Smooth muscle cell (in vitro differentiated cells): ENCODE data around the gene C2CD3. TPM values are rescaled to one million over a fixed set of nuclear protein-coding genes. Genes with fewer than 3 reads are reported as not detected.
A peak's percentile ranks its signal among the peaks of the same experiment; 100 is the strongest.
"Not testable (repeated sequence)": the region's sequence is repeated elsewhere in the genome, so short reads cannot be mapped to it uniquely, and the experiment has no call there.

Experiments
- DNase-seq: peaks from one replicate; lab custom pipeline; 2025; ENCODE audit not compliant: unreplicated experiment; lab: John Stamatoyannopoulos, UW
- H2AFZ ChIP-seq: fragments of 200-600 bp; sonication (generic); 2 replicates; pipeline ENCODE4 v1.6.0; 2016; ENCODE audit warnings: antibody characterized with exemption, low read depth, mild to moderate bottlenecking
- H3F3A ChIP-seq: fragments of 200-600 bp; sonication (generic); 2 replicates; pipeline ENCODE4 v1.6.0; 2017; ENCODE audit warnings: antibody characterized with exemption, low read depth
- H3K27ac ChIP-seq: fragments of 200-600 bp; sonication (generic); 2 replicates; pipeline ENCODE4 v1.5.1; 2016; ENCODE audit warnings: low read depth, mild to moderate bottlenecking
- H3K27me3 ChIP-seq: fragments of 200-600 bp; sonication (generic); 2 replicates; pipeline ENCODE4 v1.6.1; 2016; ENCODE audit warnings: low read depth, mild to moderate bottlenecking
- H3K36me3 ChIP-seq: fragments of 200-600 bp; sonication (generic); 2 replicates; pipeline ENCODE4 v1.5.1; 2016; ENCODE audit warnings: low read depth
- H3K4me1 ChIP-seq: fragments of 200-600 bp; sonication (generic); 2 replicates; pipeline ENCODE4 v1.5.1; 2016; ENCODE audit warnings: low read depth
- H3K4me2 ChIP-seq: fragments of 200-600 bp; sonication (generic); 2 replicates; pipeline ENCODE4 v1.6.0; 2016; ENCODE audit warnings: mild to moderate bottlenecking
- H3K4me3 ChIP-seq: fragments of 200-600 bp; sonication (generic); 2 replicates; pipeline ENCODE4 v1.5.1; 2016; ENCODE audit warnings: mild to moderate bottlenecking
- H3K79me2 ChIP-seq: fragments of 200-600 bp; sonication (generic); 2 replicates; pipeline ENCODE4 v1.6.0; 2016; ENCODE audit warnings: low read depth, mild to moderate bottlenecking
- H3K9ac ChIP-seq: fragments of 200-600 bp; sonication (generic); 2 replicates; pipeline ENCODE4 v1.6.0; 2016; ENCODE audit warnings: low read depth
- H3K9me3 ChIP-seq: fragments of 200-600 bp; sonication (generic); replicated peaks from 2 replicates; pipeline ENCODE4 v1.5.1; 2016; ENCODE audit warnings: low read depth
- H4K20me1 ChIP-seq: fragments of 200-600 bp; sonication (generic); 2 replicates; pipeline ENCODE4 v1.6.0; 2016; ENCODE audit warnings: low read depth
- WGBS: methylation state at CpG from one replicate; pipeline ENCODE4 v1.1.7; 2016; ENCODE audit warnings: low lambda C conversion rate; 5-methylcytosine and 5-hydroxymethylcytosine counted together
- polyA plus RNA-seq: library from polyadenylated mRNA; unstranded; fragments of >200 nt; fragmentation: Nextera tagmentation; extraction: Ambion mirVana; gene quantifications from 2 replicates; pipeline ENCODE4 v1.2.1, GENCODE V29; 2016
- total RNA-seq: library from RNA; depleted of rRNA; stranded (reverse); fragments of >200 nt; gene quantifications from 2 replicates; pipeline ENCODE4 v1.2.3, GENCODE V29; 2014
- TF ChIP-seq, protein P1 (sequence below): fragments of 200-600 bp; sonication (generic); IDR thresholded peaks from 2 replicates; pipeline ENCODE4 v1.5.1; 2017; ENCODE audit warnings: borderline replicate concordance, mild to moderate bottlenecking, antibody characterized with exemption; ENCODE audit not compliant: insufficient read depth, poor library complexity, severe bottlenecking

C2CD3 gene
- total and polyA plus RNA-seq, 2 experiments from 2014 or later, result 4.9 to 24.1 TPM

DNA sequence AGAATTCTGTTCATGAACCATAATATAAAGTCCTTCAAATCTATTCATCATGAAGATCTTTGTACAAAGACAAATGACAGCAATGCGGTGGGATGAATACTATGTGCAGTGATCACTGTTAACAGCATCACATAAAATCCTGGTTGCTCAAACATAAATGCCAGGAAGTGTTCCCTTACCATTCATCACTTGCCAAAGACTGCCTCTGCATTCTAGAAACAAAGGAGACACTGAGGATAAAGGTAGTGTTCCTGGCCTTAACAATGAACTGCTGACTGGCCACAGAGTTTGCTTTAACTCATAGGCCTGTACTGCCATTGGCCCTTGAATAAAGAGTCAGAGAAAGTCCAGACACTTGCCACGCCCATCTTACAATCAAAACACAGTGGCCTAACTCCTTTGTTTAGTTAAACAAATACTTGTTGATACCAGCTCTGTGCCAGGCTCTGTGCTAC is 29.5 kb downstream of the C2CD3 start:
- Histone ChIP-seq H3K27me3 (no peaks in the 10 kb centered on the region), H3K9ac (no peak overlapping the region), H3K4me2 (no peak overlapping the region), H3K9me3 (no peaks in the 10 kb centered on the region), H3K4me3 (no peak overlapping the region), H3F3A (peaks cover 21% of the 10 kb centered on the region), H3K36me3 (no peaks in the 10 kb centered on the region), H3K79me2 (no peaks in the 10 kb centered on the region), H4K20me1 (no peaks in the 10 kb centered on the region), H3K27ac (peak overlapping the region; percentile 17), H2AFZ (no peak overlapping the region), H3K4me1 (peaks cover 9% of the 10 kb centered on the region)
- WGBS, result 89% methylated on average over 2 of the region's 2 CpGs
- TF ChIP-seq, protein P1, sequence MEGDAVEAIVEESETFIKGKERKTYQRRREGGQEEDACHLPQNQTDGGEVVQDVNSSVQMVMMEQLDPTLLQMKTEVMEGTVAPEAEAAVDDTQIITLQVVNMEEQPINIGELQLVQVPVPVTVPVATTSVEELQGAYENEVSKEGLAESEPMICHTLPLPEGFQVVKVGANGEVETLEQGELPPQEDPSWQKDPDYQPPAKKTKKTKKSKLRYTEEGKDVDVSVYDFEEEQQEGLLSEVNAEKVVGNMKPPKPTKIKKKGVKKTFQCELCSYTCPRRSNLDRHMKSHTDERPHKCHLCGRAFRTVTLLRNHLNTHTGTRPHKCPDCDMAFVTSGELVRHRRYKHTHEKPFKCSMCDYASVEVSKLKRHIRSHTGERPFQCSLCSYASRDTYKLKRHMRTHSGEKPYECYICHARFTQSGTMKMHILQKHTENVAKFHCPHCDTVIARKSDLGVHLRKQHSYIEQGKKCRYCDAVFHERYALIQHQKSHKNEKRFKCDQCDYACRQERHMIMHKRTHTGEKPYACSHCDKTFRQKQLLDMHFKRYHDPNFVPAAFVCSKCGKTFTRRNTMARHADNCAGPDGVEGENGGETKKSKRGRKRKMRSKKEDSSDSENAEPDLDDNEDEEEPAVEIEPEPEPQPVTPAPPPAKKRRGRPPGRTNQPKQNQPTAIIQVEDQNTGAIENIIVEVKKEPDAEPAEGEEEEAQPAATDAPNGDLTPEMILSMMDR, result no peak
- DNase-seq, result no peak

DNA sequence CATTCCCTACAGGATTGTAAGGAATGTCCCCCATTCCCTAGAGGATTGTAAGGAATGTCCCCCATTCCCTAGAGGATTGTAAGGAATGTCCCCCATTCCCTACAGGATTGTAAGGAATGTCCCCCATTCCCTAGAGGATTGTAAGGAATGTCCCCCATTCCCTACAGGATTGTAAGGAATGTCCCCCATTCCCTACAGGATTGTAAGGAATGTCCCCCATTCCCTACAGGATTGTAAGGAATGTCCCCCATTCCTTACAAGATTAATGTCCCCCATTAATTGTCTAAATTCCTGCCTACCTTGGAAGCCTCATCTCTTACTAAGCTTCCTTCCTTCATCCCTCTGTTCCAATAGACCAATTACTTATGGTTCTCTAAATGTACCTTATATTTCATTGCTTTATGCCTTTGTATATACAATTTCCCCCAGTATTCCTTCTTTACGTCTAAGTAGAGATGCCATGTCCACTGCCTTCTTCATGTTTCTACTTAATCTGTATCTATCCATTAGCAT is 30.8 kb downstream of the C2CD3 start:
- peaks cover 21% of the 10 kb centered on the region for H3F3A ChIP-seq
- H3K79me2 ChIP-seq, H3K4me1 ChIP-seq, H2AFZ ChIP-seq, H4K20me1 ChIP-seq, H3K36me3 ChIP-seq, H3K9me3 ChIP-seq, H3K9ac ChIP-seq, H3K27me3 ChIP-seq, H3K4me3 ChIP-seq, H3K4me2 ChIP-seq, DNase-seq: not testable (repeated sequence)
- H3K27ac ChIP-seq, result peak overlapping the region; percentile 86
- WGBS, result 95% methylated on average over 1 of the region's 1 CpG

DNA sequence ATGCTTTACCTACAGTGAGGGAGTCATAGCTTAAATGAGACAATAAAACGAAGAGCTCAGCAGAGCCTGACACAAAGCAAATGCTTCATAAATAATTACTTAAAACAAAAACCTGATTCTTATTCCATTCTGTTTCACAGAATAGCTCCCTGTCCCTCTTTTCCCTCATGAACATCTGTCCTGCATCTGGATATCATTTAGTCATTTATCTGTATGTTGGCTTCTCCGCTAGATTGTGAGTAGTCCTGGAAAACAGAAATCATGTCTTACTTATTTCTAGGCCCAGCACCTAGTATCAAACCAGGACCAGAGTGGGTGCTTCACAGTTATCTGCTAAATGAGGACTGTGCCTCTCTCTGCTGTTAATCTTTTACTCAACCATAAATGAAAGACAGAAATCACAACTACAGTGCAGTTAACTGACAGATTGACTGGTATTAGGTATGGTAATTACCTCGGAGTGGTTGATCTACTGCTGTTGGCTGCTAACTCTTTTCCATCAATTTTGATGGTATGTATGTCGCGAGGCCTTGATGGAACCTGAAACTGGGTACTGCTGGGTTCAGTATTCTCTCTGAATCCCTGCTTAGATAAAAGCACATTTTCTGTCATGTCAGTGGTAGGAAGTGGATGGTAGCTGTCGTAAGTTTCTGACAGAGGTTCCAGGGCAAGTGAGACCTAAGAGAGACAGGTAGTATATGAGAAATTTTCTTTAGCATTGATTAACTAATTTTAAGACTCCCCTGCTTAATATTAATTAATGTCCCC is 31.5 kb downstream of the C2CD3 start:
- no peaks in the 10 kb centered on the region for H3K79me2 ChIP-seq
- TF ChIP-seq, protein P1, result no peak
- 77% methylated on average over 6 of the region's 6 CpGs for WGBS
- DNase-seq, result no peak
- H2AFZ ChIP-seq, result no peak overlapping the region
- peak overlapping the region; percentile 8 for H3K4me3 ChIP-seq
- peaks cover 21% of the 10 kb centered on the region for H3F3A ChIP-seq
- H3K36me3 ChIP-seq, result no peaks in the 10 kb centered on the region
- peak overlapping the region; percentile 86 for H3K27ac ChIP-seq
- no peaks in the 10 kb centered on the region for H3K27me3 ChIP-seq
- H3K9ac ChIP-seq, result peak overlapping the region; percentile 49
- H3K9me3 ChIP-seq, result no peaks in the 10 kb centered on the region
- H4K20me1 ChIP-seq, result no peaks in the 10 kb centered on the region
- H3K4me2 ChIP-seq, result peak overlapping the region; percentile 81
- H3K4me1 ChIP-seq, result peaks cover 9% of the 10 kb centered on the region

DNA sequence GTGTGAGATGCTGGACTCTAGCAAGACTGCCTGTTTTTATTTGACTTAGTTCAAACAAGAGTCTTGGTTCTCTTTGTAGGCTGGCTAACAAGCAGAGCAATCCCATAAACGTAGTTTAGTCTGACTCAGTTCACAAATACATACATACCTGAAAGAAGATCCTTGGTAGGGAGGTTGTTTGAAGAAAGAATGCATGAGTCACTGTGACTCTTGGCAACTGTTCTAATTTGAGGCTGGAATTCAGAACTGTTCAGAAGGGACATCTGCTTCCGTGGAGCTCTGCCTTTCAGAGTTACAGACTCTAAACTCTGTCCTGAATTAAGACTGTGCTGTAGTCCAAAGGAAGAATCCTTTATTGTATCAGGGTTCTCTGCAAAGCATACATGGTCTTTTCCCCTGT is 32.2 kb downstream of the C2CD3 start:
- H3K36me3 ChIP-seq, result no peaks in the 10 kb centered on the region
- H3F3A ChIP-seq, result peaks cover 21% of the 10 kb centered on the region
- H3K4me1 ChIP-seq, result peaks cover 9% of the 10 kb centered on the region
- H3K27ac ChIP-seq, result peak overlapping the region; percentile 86
- peak overlapping the region; percentile 7 for H2AFZ ChIP-seq
- peak overlapping the region; percentile 81 for H3K4me2 ChIP-seq
- no peaks in the 10 kb centered on the region for H3K27me3 ChIP-seq
- no peaks in the 10 kb centered on the region for H4K20me1 ChIP-seq
- H3K9ac ChIP-seq, result peak overlapping the region; percentile 56
- H3K9me3 ChIP-seq, result no peaks in the 10 kb centered on the region
- TF ChIP-seq, protein P1, result no peak
- 0% methylated on average over 2 of the region's 2 CpGs for WGBS
- peak overlapping the region; percentile 8 for H3K4me3 ChIP-seq
- no peaks in the 10 kb centered on the region for H3K79me2 ChIP-seq
- no peak for DNase-seq
